Lung microvascular endothelial cell (primary cell): ENCODE data around the gene P2RY11. TPM values are rescaled to one million over a fixed set of nuclear protein-coding genes. Genes with fewer than 3 reads are reported as not detected.

Experiments
- DNase-seq, 2 donors: peaks; one replicate each; pipeline versions ENCODE4 v3.0.0 to v3.0.0-alpha.2; 2010; ENCODE audit warnings: low read depth in 2 of 2
- total RNA-seq: library from RNA; depleted of rRNA; stranded (reverse); fragments of >200 nt; gene quantifications from 2 replicates; pipeline ENCODE4 v1.2.1, GENCODE V29; 2014

P2RY11 gene
- total RNA-seq, 1 donor from 2014 or later, result 1.8 TPM

- no peak for DNase-seq
Observed at GRCh38 chr19:10092648-10093294, 18.7 kb upstream of the P2RY11 start.

- DNase-seq, result no peak
Observed at GRCh38 chr19:10093295-10094186, 18.0 kb upstream of the P2RY11 start.

DNA sequence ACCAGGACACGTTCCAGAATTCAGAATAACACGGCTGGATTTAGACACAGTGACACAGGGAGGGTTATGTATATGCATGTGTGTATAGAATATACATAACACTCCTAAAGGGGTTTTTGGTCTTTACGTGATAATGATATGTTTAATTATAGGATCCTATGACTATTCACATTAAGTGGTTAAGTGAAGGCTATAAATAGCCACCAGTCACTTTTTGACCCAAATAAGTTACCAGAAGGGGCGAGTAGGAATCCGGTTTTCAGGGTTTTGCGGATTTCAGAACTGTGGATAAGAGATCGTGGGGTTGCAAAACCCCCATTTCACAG, 15.9 kb upstream of the P2RY11 start:
- no peak for DNase-seq

DNA sequence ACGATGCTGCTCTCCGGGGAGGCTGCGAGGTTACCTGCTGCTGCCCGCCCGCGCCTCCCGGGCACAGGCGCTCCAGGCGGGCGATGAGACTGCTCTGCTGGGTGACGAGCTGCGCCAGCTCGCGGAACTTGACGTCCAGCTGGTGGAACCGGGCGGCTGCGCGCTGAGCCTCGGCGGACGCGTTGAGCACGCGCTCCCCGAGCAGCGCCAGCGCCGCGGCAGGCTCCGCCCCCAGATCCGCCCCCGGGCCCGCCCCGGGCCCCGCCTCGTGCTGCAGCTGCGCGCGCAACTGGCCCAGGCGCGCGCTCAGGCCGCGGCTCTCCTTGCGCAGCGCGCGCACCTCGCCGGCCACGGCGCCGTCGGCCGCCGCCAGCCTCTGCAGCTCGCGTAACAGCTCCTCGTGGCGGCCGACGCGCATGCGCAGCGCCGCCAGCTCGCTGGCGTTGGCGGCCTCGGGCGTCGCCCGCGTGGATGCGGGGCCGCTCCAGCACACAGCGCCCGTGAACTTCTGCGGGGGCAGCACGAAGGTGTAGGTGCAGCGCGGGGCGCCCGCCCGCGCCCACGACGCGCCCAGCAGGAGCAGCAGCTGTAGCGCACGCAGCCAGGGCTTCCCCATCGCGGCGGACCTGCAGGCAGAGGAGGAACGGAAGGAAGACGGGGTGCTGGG, 15.4 kb upstream of the P2RY11 start:
- DNase-seq, result peak; percentile 94 to 96

- DNase-seq, result peak in 1 of 2 donors; percentile 31
Observed at GRCh38 chr19:10096615-10096963, 14.9 kb upstream of the P2RY11 start.

DNA sequence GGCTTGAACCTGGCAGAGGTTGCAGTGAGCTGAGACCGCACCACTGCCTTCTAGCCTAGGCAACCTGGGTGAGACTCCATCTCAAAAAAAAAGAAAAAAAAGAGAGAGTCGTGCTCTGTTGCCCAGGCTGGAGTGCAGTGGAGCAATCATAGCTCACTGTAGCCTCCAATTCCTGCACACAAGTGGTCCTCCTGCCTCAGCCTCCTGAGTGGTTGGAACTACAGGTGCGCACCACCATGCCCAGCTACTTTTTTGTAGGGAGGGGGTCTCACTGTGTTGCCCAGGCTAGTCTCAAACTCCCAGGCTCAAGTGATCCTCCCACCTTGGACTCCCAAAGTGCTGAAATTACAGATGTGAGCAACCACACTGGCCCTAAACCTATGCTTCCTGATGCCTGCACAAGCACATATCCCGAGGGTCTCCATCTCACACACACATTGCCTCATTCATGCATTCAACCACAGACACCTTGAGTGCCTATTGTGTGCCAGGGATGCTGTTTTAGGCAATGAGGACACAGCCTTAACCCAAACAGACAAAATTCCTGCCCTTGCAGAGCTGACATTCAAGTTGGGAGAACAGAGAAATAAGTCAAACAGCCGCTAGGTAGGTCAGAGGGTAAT, 11.2 kb upstream of the P2RY11 start:
- no peak for DNase-seq

DNA sequence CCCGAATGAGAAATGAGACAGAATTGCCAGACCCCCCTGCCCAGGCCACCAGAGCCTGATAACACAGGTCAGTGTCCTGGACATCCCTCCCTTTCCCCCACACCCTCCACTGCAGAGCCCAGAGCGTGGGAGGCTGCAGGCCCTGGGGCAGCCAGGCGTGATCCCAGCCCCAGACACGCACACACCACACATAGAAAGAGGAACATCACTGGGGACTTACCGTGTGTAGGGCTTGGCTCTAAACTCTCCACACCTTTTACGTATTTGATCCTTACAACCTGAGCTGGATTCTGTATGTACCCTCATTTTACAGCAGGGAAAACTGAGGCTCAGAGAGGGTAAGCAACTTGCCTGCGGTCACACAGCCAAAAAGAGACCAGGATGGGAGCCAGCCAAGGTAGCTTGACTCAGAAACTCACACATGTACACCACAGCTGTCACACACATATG, 8.7 kb upstream of the P2RY11 start:
- DNase-seq, result no peak

GRCh38 chr19:10104130-10104513, 7.4 kb upstream of the P2RY11 start:
- DNase-seq, result no peak

DNA sequence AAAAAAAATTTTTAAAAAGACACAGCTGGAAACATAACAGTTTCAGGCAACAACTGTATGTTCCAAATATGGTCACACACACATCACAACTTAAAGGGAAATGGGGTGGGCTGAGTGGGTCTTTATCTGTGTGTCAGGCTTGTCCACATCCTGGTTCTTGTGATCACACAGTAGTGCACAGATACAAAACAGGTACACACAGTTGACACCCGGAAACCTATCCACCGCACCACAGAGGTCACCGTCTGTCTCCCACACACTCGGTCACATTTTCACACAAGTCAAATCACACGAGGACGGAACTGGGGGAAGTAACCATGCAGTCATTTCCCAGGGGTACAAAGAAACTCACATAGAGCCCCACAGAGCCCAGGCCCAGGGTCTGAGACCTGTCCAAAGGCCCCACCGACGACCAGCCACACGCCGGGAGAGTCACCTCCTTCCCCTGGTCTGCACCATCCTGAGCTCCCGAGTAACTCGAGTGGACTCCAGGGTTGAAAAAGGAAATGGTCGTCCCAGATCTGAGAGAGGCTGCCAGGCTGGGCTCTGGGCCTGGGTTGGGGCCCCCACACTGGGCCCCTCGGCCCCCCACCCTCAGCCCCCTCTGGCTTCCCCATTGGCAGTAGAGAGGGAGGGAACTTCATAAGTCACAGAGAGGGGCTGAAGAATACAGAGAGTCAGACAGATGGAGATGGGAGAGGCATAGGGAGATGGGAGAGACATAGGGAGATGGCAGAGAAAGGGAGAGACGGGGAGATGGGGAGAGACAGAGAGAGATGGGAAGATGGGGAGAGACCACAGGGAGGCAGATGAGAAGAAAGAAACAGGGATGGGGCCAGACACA, 6.6 kb upstream of the P2RY11 start:
- no peak for DNase-seq

DNA sequence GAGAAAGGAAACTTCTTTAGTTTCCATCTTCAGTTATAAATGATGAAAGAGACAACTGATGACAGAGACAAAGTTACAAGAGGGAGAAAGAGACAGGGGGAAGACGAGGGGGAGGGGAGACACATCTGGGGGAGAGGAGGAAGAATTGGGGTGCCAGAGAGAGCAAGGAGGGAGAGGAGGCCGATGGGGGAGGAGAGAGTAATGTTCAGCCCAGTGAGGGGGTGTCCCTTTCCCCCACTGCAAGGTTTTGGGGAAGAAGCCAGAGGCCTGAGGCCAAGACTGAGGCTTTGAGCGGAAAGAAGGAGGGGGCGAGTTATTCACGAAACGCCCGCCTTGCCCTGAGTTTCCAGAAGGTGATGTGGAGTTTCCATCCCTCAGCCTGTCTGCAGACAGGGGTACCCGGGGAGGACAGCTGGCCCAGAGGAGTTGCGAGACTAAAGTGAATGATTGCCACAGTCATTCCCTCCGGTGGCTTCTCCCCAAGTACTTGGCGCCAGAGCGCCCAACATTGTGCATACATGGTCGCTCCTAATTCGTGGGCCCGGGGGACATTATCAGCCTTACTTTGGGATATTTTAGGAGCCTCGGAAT, 5.9 kb upstream of the P2RY11 start:
- DNase-seq, result no peak

DNA sequence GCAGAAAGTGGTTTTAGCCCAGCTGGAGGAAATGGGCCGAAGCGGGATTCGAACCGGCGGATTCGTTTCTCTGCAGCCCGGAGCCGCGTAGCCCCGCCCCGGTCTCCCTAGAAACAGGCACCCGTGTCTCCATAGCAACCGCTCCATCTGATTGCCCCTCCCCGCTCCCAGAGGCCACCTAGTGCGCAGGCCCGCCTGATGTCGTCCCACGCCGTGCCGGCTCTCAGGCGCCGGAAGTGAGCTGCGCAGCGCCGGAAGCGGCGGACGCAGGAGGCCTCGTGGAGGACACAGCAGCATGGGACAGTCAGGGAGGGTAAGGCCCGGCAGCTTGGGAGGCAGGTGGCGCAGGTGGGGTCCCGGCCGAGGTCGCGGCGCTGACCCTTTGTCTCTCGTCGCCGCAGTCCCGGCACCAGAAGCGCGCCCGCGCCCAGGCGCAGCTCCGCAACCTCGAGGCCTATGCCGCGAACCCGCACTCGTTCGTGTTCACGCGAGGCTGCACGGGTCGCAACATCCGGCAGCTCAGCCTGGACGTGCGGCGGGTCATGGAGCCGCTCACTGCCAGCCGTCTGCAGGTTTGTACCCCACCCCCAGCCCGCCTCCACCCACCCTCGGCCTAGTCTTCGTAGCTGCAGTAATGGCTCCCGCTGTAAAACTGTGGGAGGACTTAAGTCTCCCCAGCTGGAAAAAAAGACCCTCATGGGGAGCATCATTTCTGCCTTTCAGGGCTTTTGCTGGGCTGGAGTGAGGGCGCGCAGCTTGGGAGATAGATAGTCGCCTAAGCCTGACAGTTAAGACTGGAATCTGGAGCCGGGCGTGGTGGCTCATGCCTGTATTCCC, 5.2 kb upstream of the P2RY11 start, which contains the start of gene PPAN:
PPAN (plus strand) TSS at position 263 of the 837 bp plus-strand sequence; CDS start at position 296, 33 bp downstream.
- peak; percentile 99 for DNase-seq

GRCh38 chr19:10107254-10107653, 4.2 kb upstream of the P2RY11 start:
- DNase-seq, result no peak

DNA sequence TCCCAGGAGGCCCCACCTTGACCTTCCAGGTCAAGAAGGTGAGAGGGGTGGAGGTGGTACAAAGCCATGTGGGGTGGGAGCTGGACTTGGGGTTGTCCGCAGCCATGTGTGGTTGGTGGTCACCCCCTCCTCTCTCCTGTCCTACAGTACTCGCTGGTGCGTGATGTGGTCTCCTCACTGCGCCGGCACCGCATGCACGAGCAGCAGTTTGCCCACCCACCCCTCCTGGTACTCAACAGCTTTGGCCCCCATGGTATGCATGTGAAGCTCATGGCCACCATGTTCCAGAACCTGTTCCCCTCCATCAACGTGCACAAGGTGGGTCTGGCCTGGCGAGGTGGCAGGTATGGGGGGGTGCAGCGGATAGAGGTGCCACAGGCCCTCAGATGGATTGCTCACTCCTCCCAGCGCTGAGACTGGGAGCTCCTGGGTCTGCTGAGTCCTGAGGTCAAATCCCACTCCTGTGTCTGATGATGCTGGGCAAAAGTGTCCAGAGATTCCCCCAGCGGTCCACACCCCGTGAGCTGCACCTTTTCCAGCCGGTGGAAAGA, 3.6 kb upstream of the P2RY11 start:
- DNase-seq, result no peak

DNA sequence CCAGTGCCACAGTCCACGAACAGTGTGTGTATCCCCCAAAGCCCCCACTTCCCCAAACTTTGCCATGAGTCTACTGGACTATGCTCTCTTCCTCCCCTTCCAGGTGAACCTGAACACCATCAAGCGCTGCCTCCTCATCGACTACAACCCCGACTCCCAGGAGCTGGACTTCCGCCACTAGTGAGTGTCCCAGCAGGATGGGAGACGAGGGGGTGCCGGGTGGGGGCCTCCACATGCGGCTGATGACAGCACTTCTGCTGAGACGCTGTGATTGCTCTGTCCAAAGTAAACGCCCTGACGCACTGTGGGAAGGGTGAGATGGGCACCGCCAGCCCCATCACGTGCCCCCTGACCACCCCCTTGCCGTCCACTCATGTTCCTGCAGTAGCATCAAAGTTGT, 2.0 kb upstream of the P2RY11 start:
- DNase-seq, result no peak

GRCh38 chr19:10110076-10110971, 1.2 kb upstream of the P2RY11 start:
- no peak for DNase-seq

DNA sequence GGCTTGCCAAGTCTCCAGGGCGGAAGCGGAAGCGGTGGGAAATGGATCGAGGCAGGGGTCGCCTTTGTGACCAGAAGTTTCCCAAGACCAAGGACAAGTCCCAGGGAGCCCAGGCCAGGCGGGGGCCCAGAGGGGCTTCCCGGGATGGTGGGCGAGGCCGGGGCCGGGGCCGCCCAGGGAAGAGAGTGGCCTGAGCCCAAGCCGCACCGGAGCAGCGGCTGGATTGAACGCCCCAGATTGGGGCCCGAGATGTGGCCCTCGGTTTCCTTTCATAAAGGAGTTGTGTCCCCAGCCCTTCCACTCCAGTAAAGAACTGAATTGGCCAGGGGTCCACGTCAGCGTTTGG, 548 bp upstream of the P2RY11 start:
- no peak for DNase-seq

GRCh38 chr19:10112037-10112761, 706 bp downstream of the P2RY11 start:
- no peak for DNase-seq
